ENCODE measurements around the gene SHF.

DNA sequence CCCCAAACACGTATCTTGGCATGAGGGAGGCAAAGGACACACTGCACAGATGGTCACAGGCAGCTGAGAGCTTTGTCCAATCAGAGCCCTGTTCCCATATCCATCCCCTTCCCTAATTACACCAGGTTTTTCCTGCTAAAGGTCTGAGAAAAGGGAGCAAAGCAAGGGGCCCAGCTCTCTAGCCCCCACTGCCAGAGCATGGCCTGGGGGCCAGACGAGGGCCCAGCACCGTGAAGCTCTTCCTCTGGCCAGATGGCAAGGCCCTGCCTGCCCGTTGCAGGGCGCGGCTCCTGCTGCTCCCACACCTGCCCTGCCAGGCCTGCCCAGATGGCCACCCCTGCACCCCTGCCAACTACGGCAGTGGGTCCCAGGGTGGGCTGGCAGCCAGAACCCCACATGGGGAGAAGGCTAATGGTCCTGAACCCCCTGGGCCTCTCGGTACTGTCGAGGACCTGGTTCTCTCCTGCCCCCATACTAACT, 3.2 kb downstream of the SHF start:
- TF ChIP-seq, protein P1, sequence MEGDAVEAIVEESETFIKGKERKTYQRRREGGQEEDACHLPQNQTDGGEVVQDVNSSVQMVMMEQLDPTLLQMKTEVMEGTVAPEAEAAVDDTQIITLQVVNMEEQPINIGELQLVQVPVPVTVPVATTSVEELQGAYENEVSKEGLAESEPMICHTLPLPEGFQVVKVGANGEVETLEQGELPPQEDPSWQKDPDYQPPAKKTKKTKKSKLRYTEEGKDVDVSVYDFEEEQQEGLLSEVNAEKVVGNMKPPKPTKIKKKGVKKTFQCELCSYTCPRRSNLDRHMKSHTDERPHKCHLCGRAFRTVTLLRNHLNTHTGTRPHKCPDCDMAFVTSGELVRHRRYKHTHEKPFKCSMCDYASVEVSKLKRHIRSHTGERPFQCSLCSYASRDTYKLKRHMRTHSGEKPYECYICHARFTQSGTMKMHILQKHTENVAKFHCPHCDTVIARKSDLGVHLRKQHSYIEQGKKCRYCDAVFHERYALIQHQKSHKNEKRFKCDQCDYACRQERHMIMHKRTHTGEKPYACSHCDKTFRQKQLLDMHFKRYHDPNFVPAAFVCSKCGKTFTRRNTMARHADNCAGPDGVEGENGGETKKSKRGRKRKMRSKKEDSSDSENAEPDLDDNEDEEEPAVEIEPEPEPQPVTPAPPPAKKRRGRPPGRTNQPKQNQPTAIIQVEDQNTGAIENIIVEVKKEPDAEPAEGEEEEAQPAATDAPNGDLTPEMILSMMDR (IDR thresholded peaks at IDR 0.05; ENCODE audit: insufficient read depth, low read depth, low read length): no peak
- no peak for TF ChIP-seq EZH2 (IDR thresholded peaks at IDR 0.05; ENCODE audit: insufficient read depth, low read length)
